Lower leg skin (tissue), 3 donors: Measurements from ENCODE around the gene HSD17B13.

ENCODE experiments used
- CTCF ChIP-seq, 3 donors: fragments of 450-650 bp; IDR thresholded peaks; one replicate each; pipeline ENCODE4 v1.5.1; 2016; ENCODE audit warnings: antibody characterized with exemption in 3 of 3, mild to moderate bottlenecking in 3 of 3, moderate library complexity in 2 of 3
- POLR2A ChIP-seq, 2 donors: fragments of 450-650 bp; IDR thresholded peaks; one replicate each; pipeline ENCODE4 v1.6.1; 2016 to 2017; ENCODE audit warnings: antibody characterized with exemption in 2 of 2, mild to moderate bottlenecking in 1 of 2, moderate library complexity in 1 of 2

DNA sequence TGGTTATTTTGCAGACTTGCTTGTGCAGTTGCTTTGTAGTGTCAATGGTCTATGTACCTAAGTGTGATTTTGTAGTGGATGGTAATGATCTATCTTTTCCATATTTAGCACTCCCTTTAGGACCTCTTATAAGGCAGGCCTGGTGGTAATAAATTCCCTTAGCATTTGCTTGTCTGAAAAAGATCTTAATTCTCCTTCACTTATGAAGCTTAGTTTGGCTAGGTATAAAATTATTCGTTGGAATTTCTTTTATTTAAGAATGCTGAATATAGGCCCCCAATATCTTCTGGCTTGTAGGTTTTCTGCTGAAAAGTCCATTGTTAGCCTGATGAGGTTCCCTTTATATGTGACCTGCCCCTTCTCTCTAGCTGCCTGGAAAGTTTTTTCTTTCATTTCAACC, 10.6 kb upstream of the HSD17B13 start:
- TF ChIP-seq POLR2A (IDR thresholded peaks at IDR 0.05) (no peak), CTCF (IDR thresholded peaks at IDR 0.05) (no peak)
